GM21526 (cell line): ENCODE results near the gene ADAMTS16.

Experiments used
- ATAC-seq: cut with Tn5 transposase; IDR thresholded peaks from one replicate; pipeline ENCODE4 v1.9.1; 2021; ENCODE audit warnings: moderate library complexity; ENCODE audit not compliant: unreplicated experiment, low FRiP score

Gene ADAMTS16

GRCh38 chr5:5303242-5303641 is 163.1 kb downstream of the ADAMTS16 start:
- no peak for ATAC-seq

- no peak for ATAC-seq
Observed at GRCh38 chr5:5304361-5305020, 164.4 kb downstream of the ADAMTS16 start.

GRCh38 chr5:5306696-5307095 is 166.6 kb downstream of the ADAMTS16 start:
- ATAC-seq = no peak

- ATAC-seq = no peak
Observed at GRCh38 chr5:5308319-5308718, 168.2 kb downstream of the ADAMTS16 start.

DNA sequence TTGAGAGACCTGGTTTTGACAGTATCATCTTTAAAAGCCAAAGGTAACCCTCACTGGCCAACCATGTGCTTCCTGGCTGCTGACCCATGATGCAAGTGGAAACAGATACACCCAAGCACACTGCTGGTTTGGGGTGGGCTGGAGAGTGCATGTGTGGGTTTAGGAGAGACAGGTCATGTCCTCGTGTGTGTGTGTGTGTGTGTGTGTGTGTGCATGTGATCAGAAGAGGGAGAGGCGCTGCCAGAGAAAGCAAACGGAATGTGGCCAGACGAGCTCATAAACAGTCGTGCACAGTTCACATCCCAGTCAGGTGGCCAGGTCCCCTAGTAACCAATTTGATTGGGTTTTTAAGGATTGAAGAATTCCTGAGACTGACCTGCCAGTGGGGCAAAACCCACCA is 169.5 kb downstream of the ADAMTS16 start:
- ATAC-seq = no peak

GRCh38 chr5:5313101-5313635 is 173.0 kb downstream of the ADAMTS16 start:
- ATAC-seq = no peak

DNA sequence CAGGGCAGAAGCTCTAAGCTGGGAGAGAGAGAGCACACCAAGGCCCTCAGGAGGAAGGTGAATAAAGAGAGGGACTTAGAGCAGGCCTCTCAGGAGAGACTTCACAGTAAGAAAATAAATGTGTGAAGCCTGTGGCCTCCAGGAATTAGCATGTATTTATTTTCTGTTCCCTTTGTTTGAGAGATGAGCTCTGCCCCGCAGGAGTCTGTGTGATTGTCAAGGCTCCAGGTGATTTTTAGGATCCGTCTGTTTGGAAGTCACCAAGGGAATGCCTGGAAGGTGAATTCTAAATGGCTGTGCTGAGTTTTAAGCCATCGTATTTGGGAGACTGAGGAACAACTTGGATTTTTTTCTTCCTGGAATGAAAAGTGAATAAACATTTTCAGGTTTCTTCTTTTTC is 174.0 kb downstream of the ADAMTS16 start:
- ATAC-seq = no peak

DNA sequence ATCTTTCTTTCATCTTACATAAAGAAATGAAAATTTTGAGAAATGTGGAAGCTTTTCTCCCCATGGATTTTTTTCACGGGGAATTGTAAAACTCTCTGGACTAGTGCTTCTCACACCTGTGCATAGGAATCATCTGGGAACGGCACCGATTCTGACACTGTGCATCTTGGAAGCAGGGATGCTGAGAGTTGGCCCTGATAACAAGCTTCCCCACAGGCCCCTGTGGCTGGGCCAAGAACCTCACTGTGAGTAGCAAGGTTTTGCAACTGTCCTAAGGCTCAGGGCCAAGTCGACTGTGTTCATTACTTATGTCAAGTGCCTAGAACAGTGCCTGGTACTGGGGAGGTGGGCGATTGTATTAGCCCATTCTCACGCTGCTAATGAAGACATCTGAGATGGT is 174.5 kb downstream of the ADAMTS16 start:
- no peak for ATAC-seq

DNA sequence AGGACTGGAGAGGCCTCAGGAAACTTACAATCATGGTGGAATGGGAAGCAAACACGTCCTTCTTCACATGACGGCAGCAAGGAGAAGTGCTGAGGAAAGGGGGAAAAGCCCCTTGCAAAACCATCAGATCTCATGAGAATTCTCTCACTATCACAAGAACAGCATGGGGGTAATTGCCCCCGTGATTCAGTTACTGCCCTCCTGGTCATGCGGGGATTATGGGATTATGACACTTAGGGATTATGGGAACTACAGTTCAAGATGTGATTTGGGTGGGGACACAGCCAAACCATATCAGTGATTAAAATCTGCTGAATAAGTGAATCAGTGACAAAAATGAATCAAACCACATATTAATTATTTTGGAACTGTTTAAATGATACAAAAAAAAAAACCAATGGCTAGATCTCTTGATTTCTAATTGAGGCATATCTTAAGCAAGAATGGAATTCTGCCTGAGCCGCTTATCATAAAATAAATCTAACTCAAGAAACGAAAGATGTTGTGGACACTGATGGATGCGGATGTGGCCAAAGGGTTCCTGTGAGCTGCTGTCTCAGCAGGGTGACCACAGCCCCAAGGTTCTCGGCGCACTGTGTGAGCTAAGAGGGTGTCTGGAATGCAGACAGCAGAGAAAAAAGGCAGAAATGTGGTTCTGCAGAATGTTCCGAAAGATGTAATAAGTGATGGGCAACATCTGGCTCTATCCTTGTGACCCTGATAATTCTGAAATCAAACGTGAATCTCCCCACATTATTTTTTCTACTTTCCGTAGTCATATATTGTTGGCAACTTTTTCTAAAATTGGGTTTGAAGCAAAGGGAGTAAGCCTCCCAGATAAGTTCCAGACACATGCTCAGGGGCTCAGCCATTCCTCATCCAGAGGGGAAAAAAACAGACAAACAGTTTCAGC is 175.2 kb downstream of the ADAMTS16 start:
- no peak for ATAC-seq

- no peak for ATAC-seq
Observed at GRCh38 chr5:5316334-5316733, 176.2 kb downstream of the ADAMTS16 start.

DNA sequence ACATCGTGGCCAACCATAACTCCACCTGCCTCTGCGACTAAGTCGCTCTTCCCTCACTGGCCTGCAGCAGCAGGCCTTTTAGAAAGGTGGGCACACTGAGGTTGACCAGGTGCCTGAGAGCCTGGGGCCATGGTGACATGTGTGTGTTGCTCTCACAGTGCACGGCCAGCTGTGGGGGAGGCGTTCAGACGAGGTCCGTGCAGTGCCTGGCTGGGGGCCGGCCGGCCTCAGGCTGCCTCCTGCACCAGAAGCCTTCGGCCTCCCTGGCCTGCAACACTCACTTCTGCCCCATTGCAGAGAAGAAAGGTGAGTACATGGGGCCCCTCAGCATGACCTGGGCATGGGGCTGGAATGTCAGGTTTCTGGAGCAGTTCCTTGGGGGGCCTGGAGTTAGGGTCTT is 177.8 kb downstream of the ADAMTS16 start:
- no peak for ATAC-seq

DNA sequence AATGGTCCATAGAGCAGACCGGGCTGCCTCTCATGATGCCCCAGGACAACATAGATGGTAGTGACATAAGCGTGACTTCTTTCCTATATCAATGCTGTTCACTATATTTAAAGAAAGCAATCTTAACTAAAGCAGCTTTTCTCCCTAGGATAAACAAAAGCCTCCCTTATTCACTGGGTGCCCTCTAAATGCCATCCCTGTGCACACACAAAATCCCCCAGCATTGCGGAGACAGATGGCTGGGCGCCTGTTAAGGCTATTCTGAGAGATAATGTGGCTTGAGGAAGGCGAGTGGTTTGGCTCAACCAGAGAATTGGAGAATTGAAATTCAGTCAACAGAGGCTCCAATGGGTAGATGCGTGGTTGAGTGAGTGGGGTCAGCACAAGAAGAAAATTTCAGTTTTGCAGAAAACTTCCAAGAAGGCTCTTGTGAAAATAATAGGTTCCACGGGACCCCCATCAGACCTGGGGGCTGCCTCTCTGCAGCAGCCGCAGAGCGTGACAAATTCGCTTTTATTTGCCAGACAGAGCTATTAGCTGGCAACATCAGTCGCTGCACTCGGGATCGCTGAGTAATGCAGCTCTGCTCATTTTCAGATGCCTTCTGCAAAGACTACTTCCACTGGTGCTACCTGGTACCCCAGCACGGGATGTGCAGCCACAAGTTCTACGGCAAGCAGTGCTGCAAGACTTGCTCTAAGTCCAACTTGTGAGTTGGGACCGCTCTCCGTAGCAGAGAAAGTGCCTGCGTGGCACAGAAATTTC is 178.5 kb downstream of the ADAMTS16 start:
- no peak for ATAC-seq

DNA sequence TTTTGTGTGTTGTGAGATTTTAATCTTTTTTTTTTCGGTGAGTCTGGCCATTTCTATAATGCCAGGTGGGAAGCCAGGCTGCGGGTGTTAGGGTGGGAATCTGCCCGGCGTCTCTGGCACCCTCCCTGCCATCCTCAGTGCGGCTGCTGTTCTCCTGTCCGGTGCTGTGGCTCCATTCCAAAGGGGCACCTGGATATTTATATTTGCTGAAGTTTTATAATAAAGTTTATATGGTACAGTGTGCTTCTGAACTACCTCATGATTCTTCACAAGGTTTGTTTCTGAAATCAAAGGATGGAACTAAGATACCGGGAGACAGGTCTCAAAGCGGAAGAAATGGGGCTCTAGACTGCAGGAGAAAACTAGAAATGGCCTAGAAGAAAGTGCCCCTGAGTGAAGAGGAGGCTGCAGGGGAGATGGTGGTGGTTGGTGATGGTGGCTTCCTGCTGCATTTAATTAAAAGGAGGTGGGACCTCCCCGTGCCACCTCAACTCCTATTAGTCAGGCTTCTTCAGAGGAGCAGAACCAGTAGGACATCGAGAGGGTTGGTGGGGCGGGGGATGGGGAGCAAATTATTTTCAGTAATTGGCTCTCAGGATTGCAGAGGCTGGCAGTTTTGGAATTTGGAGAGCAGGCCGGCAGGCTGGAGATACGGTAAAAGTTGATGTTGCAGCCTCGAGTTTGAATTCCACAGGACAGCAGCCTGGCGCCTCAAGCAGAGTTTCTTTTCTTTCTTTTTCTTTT is 180.1 kb downstream of the ADAMTS16 start:
- no peak for ATAC-seq

DNA sequence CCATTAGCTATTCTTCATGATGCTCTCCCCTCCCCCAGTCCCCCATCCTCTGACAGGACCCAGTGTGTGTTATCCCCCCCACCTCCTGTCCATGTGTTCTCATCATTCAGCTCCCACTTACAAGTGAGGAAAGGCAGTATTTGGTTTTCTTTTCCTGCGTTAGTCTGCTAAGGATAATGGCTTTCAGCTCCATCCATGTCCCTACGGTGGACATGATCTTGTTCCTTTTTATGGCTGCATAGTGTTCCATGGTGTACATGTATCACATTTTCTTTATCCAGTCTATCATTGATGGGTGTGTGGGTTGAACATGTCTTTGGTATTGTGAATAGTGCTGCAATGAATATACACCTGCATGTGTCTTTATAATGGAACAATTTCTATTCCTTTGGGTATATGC is 181.0 kb downstream of the ADAMTS16 start:
- no peak for ATAC-seq

DNA sequence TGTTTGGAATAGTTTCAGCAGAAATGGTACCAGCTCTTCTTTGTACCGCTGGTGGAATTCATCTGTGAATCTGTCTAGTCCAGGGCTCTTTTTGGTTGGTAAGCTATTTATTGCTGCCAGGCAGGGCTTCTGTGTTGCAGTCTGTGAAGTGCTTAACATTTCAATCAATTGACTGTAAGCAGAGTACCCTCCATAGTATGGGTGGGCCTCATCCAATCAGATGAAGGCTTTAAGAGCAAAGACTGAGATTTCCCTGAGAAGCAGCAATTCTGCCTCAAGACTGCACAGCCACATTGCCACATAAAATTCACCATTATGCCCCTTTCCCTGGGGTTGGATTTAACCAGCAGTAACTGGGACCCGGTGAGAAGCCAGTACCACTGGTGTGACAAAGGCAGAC is 183.4 kb downstream of the ADAMTS16 start:
- no peak for ATAC-seq

GRCh38 chr5:5326115-5326758 is 186.1 kb downstream of the ADAMTS16 start:
- no peak for ATAC-seq

- no peak for ATAC-seq
Observed at GRCh38 chr5:5327126-5327525, 187.0 kb downstream of the ADAMTS16 start.

GRCh38 chr5:5330728-5331452 is 190.8 kb downstream of the ADAMTS16 start:
- no peak for ATAC-seq

GRCh38 chr5:5331848-5332247 is 191.7 kb downstream of the ADAMTS16 start:
- no peak for ATAC-seq
